Stimulated activated CD8-positive, alpha-beta memory T cell treated with anti-CD3 and anti-CD28 coated beads, Interleukin-2, amount 100 ng/mL, for 1 hour (primary cell): ENCODE data around the gene TTC4.

Experiments used
- DNase-seq, 2 donors: peaks; one replicate each; pipeline ENCODE4 v3.0.0-alpha.2; 2020; ENCODE audit warnings: low read depth in 2 of 2

Gene TTC4

DNA sequence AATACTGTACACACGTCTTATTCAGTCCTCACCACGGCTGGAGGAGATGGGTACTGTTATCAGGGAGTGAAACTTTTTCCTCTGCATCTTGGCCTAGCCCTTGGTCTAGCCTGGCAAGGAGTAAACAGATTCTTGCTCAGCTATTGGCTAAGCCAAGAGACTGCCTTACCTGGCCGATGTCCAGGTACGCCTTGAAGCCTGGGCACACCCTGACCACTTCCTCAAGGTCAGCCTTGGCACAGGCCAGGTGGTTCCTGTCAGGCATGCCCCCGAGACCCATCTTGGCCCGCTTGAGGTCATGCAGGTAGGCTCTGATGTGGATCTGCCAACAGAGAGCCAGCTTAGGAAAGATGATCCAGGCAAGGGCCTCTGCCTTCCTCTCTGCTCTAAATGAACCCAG is 66.5 kb downstream of the TTC4 start:
- no peak for DNase-seq

DNA sequence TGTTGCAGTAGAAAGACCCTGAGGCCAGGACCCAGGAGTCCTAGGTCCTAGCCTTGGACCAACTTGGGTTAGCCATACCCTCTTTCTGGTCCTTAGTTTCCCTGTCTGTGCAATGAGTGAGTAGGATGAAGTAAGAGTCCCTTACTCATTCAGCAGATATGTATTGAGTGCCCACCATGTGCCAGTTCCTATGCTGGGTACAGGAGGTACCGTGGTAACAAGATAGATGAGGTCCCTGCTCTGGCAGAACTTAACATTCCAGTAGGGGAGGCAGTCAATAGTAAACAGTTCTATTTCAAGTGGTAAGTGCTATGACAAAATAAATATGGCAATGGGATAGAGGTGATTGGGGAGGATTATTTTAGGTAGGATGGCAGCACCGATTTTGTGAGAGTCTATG is 66.9 kb downstream of the TTC4 start:
- no peak for DNase-seq

DNA sequence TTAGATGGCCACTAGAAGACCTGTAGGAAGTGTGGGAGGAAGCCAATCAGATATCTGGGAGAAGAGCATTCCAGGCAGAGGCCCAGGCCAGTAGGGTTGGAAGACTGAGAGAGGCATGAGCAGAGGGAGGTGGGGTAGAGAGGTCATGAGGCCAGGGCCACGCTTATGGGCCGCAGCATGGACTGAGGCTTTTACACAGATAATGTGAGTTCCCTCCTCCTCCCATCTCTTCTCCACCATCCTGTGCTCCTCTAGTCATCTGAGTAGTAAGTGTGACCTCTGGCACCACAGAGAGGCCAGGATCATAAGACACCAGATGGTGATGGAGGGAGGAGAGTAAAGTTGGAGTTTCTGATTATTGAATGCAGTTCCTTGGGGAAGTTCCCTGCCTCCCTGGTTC is 68.4 kb downstream of the TTC4 start:
- DNase-seq, result no peak

GRCh38 chr1:54786778-54787177 is 71.1 kb downstream of the TTC4 start:
- no peak for DNase-seq

DNA sequence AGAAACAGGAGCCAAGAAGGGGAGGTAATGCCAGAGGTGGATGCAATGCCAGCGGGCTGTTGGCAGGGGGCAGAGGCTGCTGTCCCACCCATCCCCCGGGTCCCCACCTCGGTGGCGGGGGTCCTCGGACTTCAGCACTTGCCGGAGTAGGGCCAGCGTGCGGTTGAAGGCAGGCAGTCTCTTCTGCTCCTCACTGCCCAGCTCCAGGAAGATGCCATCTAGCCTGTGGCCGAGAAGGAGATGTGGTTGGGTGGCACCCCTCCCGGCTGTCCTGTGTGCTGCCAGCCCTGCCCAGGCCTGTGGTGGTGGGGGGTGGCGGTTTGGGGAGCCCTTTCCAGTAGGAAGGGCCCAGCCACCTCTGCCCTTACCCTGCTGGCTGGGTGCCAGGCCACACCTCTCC is 71.9 kb downstream of the TTC4 start:
- no peak for DNase-seq

DNA sequence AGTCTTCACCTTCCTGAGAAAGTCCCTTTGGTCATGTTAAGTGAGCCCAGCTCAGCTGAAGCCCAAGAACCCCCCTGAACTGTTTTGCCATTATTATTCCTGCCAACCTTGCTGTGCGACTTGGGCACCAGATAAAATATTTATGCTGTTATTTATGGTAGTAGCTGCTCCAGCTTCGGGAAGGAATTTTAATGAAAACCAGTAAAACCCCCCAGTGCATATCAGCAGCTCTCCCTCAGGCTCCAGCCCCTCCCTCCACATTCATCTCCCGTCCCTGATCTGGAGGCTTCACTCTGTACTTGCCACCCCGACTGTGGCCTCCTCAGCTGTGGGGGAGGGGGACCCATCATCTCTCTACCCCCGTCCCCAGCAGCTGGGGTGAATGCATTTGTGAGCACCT is 72.8 kb downstream of the TTC4 start:
- no peak for DNase-seq

DNA sequence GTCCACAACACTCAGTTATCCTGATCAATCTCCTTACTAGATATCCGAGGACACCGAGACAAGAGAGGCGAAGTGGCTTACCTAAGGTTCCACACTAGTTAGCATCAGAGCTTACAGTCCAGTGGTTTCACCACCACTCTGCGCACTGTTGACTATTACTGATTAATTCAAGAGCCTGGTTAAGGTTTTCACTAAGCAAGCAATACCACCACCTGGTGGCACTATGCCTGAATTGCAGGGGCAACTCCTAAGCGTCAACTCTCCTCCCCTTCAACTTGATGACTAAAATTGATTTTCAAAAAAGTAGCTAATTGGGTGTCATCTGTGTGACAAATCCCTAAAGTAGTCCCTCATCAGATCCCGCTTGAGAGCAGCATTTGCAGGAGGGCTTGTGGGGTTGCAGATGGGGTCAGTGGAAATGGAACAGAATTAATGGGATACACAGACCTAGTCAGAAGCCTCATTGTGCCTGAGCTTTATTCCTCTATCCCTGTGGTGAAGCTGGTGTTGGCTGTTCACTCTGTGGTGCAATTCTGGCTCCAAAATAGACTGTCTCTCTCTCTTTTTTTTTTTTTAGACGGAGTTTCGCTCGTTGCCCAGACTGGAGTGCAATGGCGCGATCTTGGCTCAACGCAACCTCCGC is 76.3 kb downstream of the TTC4 start:
- DNase-seq, result no peak
